H1 (cell line): Measurements from ENCODE around the gene ENO3. TPM values are rescaled to one million over a fixed set of nuclear protein-coding genes. Genes with fewer than 3 reads are reported as not detected.
A peak's percentile ranks its signal among the peaks of the same experiment; 100 is the strongest.

ENCODE experiments used
- CTCF ChIA-PET: fragments of 300-600 bp; sonication (Branson Sonifier 250); formaldehyde crosslinking; loops from one replicate; lab custom pipeline; 2021; ENCODE audit not compliant: partially characterized antibody; lab: Charles Lee
- POLR2A ChIA-PET: fragments of 300-600 bp; sonication (Branson Sonifier 250); formaldehyde crosslinking; loops from one replicate; lab custom pipeline; 2021; ENCODE audit warnings: inconsistent platforms; ENCODE audit not compliant: partially characterized antibody; lab: Charles Lee
- DNase-seq, 2 experiments: peaks; one replicate each; pipeline versions ENCODE4 v3.0.0 to v3.0.0-alpha.2; 2010 to 2022; ENCODE audit warnings: low spot score in 2 of 2, low read depth in 1 of 2, mixed read lengths in 1 of 2
- FAIRE-seq: peaks from 2 replicates; lab custom pipeline; 2011; peaks lifted over from hg19 to GRCh38; lab: Jason Lieb, UNC
- H2AFZ ChIP-seq: 2 replicates; pipeline ENCODE4 v1.8.1; 2012; ENCODE audit warnings: low read length, inconsistent platforms
- H2AK5ac ChIP-seq: 2 replicates; pipeline ENCODE4 v1.6.1; 2013; ENCODE audit warnings: low read depth, low read length
- H2BK120ac ChIP-seq: replicated peaks from 2 replicates; pipeline ENCODE3; 2013; ENCODE audit warnings: low read depth, low read length, inconsistent platforms
- H2BK12ac ChIP-seq: 2 replicates; pipeline ENCODE4 v1.6.1; 2013; ENCODE audit warnings: low read depth, low read length
- H2BK15ac ChIP-seq: 2 replicates; pipeline ENCODE4 v1.6.1; 2013; ENCODE audit warnings: low read length
- H2BK20ac ChIP-seq: 2 replicates; pipeline ENCODE4 v1.6.1; 2013; ENCODE audit warnings: low read length
- H2BK5ac ChIP-seq: 2 replicates; pipeline ENCODE4 v1.6.1; 2013; ENCODE audit warnings: low read depth, low read length
- H3K14ac ChIP-seq: 2 replicates; pipeline ENCODE4 v1.6.1; 2013; ENCODE audit warnings: inconsistent platforms; ENCODE audit not compliant: insufficient read length
- H3K18ac ChIP-seq: 2 replicates; pipeline ENCODE4 v1.6.1; 2013; ENCODE audit warnings: low read length; ENCODE audit errors: extremely low read depth
- H3K23ac ChIP-seq: 2 replicates; pipeline ENCODE4 v1.6.1; 2013; ENCODE audit warnings: inconsistent platforms; ENCODE audit not compliant: insufficient read length
- H3K23me2 ChIP-seq: 2 replicates; pipeline ENCODE4 v1.6.1; 2013; ENCODE audit warnings: low read depth, low read length
- H3K27ac ChIP-seq: 2 replicates; pipeline ENCODE4 v1.6.1; 2011; ENCODE audit warnings: low read depth, low read length, inconsistent platforms
- H3K27me3 ChIP-seq, 4 experiments: replicated peaks in 1 of 4; 1 replicate in 1 of 4; 2 replicates in 3 of 4; pipeline versions ENCODE4 v1.6.1 to v1.8.1; 2011 to 2013; ENCODE audit warnings: low read length in 3 of 4, mild to moderate bottlenecking in 3 of 4, inconsistent platforms in 2 of 4, mixed read lengths in 2 of 4, moderate library complexity in 1 of 4; ENCODE audit not compliant: control insufficient read depth in 3 of 4, insufficient read depth in 3 of 4; ENCODE audit errors: extremely low read depth in 1 of 4
- H3K36me3 ChIP-seq, 4 experiments: 2 replicates each; pipeline versions ENCODE4 v1.6.1 to v1.8.1; 2011 to 2013; ENCODE audit warnings: mild to moderate bottlenecking in 4 of 4, low read length in 3 of 4, moderate library complexity in 2 of 4, control low read depth in 1 of 4, inconsistent platforms in 1 of 4; ENCODE audit not compliant: insufficient read depth in 4 of 4, control insufficient read depth in 2 of 4
- H3K4ac ChIP-seq: replicated peaks from 2 replicates; pipeline ENCODE3; 2013; ENCODE audit warnings: low read length, low read depth, mixed read lengths, inconsistent platforms; ENCODE audit not compliant: insufficient read length
- H3K4me1 ChIP-seq, 4 experiments: replicated peaks in 1 of 4; 1 replicate in 1 of 4; 2 replicates in 3 of 4; pipeline versions ENCODE4 v1.6.1 to v1.8.1; 2011 to 2013; ENCODE audit warnings: low read length in 3 of 4, inconsistent platforms in 2 of 4, mixed read lengths in 1 of 4; ENCODE audit not compliant: insufficient read depth in 4 of 4, control insufficient read depth in 3 of 4
- H3K4me2 ChIP-seq, 2 experiments: 2 replicates each; pipeline versions ENCODE4 v1.6.1 to v1.8.1; 2011 to 2013; ENCODE audit warnings: low read depth in 2 of 2, low read length in 2 of 2, control low read depth in 1 of 2, inconsistent platforms in 1 of 2, mild to moderate bottlenecking in 1 of 2; ENCODE audit not compliant: insufficient read depth in 1 of 2
- H3K4me3 ChIP-seq, 4 experiments: fragments of 200-600, 300-600 bp in 1 of 4; sonication (generic), shearing (Covaris generic), sonication (Bioruptor Twin) in 1 of 4; 2 replicates each; pipeline versions ENCODE4 v1.5.1 to v1.8.1; 2011 to 2016; ENCODE audit warnings: low read length in 4 of 4, low read depth in 3 of 4, control low read depth in 2 of 4, inconsistent platforms in 2 of 4, mild to moderate bottlenecking in 2 of 4, mixed read lengths in 1 of 4, moderate library complexity in 1 of 4; ENCODE audit not compliant: insufficient read depth in 2 of 4; ENCODE audit errors: extremely low read depth in 1 of 4
- H3K56ac ChIP-seq: replicated peaks from 2 replicates; pipeline ENCODE3; 2013; ENCODE audit warnings: low read depth, mild to moderate bottlenecking, mixed read lengths, low read length, inconsistent platforms; ENCODE audit not compliant: insufficient read length
- H3K79me1 ChIP-seq: 2 replicates; pipeline ENCODE4 v1.6.1; 2013; ENCODE audit warnings: low read depth, low read length, control low read depth
- H3K79me2 ChIP-seq, 2 experiments: 2 replicates each; pipeline versions ENCODE4 v1.6.1 to v1.8.1; 2012 to 2013; ENCODE audit warnings: low read length in 2 of 2, mild to moderate bottlenecking in 2 of 2, inconsistent platforms in 1 of 2; ENCODE audit not compliant: insufficient read depth in 2 of 2, control insufficient read depth in 1 of 2
- H3K9ac ChIP-seq, 4 experiments: replicated peaks in 1 of 4; 1 replicate in 1 of 4; 2 replicates in 3 of 4; pipeline versions ENCODE4 v1.6.1 to v1.8.1; 2011 to 2013; ENCODE audit warnings: low read depth in 3 of 4, low read length in 3 of 4, control low read depth in 2 of 4, mild to moderate bottlenecking in 2 of 4, moderate library complexity in 2 of 4, inconsistent platforms in 1 of 4; ENCODE audit errors: extremely low read depth in 1 of 4
- H3K9me3 ChIP-seq, 2 experiments: 2 replicates each; pipeline versions ENCODE4 v1.6.1 to v1.8.1; 2012 to 2013; ENCODE audit warnings: mild to moderate bottlenecking in 2 of 2, moderate library complexity in 2 of 2, control low read depth in 1 of 2, inconsistent platforms in 1 of 2, low read depth in 1 of 2, low read length in 1 of 2, mixed read lengths in 1 of 2; ENCODE audit not compliant: insufficient read depth in 2 of 2
- H4K20me1 ChIP-seq, 2 experiments: replicated peaks in 1 of 2; 2 replicates each; pipeline versions ENCODE3 to v1.8.1; 2011 to 2013; ENCODE audit warnings: inconsistent platforms in 2 of 2, low read length in 2 of 2, mild to moderate bottlenecking in 1 of 2; ENCODE audit not compliant: insufficient read depth in 2 of 2, control insufficient read depth in 1 of 2
- H4K5ac ChIP-seq: 2 replicates; pipeline ENCODE4 v1.6.1; 2013; ENCODE audit warnings: low read length, low read depth, mixed read lengths, inconsistent platforms; ENCODE audit not compliant: insufficient read length
- H4K8ac ChIP-seq: 2 replicates; pipeline ENCODE4 v1.8.0; 2013; ENCODE audit warnings: mild to moderate bottlenecking, moderate library complexity, low read length, inconsistent platforms; ENCODE audit not compliant: insufficient read depth; ENCODE audit errors: extremely low read depth
- H4K91ac ChIP-seq: replicated peaks from 2 replicates; pipeline ENCODE3; 2013; ENCODE audit warnings: low read length, mixed read lengths, inconsistent platforms; ENCODE audit not compliant: insufficient read length
- CHD1 ChIP-seq: IDR thresholded peaks from 2 replicates; pipeline ENCODE4 v1.6.1; 2012; ENCODE audit warnings: low read depth, low read length, improper control_type of control experiment
- GTF2F1 ChIP-seq: IDR thresholded peaks from 2 replicates; pipeline ENCODE4 v1.6.1; 2012; ENCODE audit warnings: low read depth, low read length, improper control_type of control experiment, borderline replicate concordance
- HDAC2 ChIP-seq, 2 experiments: fragments of 300-600 bp in 1 of 2; sonication (generic) in 1 of 2; IDR thresholded peaks; 2 replicates each; pipeline ENCODE4 v1.6.1; 2011 to 2012; ENCODE audit warnings: low read depth in 2 of 2, low read length in 2 of 2, mild to moderate bottlenecking in 2 of 2, moderate library complexity in 2 of 2, borderline replicate concordance in 1 of 2, inconsistent platforms in 1 of 2
- JUND ChIP-seq: IDR thresholded peaks from 2 replicates; pipeline ENCODE4 v1.6.1; 2011; ENCODE audit warnings: mild to moderate bottlenecking, improper control_type of control experiment, low read length
- KDM1A ChIP-seq: fragments of 200-600, 300-600 bp; sonication (generic); IDR thresholded peaks from 2 replicates; pipeline ENCODE4 v1.7.1; 2016; ENCODE audit warnings: mild to moderate bottlenecking, low read length, borderline replicate concordance
- RXRA ChIP-seq: IDR thresholded peaks from 2 replicates; pipeline ENCODE4 v1.6.1; 2011; ENCODE audit warnings: low read depth, mild to moderate bottlenecking, low read length, moderate library complexity; ENCODE audit not compliant: insufficient read depth
- SP2 ChIP-seq: IDR thresholded peaks from 2 replicates; pipeline ENCODE4 v1.6.1; 2012; ENCODE audit warnings: mild to moderate bottlenecking, low read length, inconsistent platforms
- TBP ChIP-seq: IDR thresholded peaks from 2 replicates; pipeline ENCODE4 v1.6.1; 2011; ENCODE audit warnings: low read depth, low read length, improper control_type of control experiment
- YY1 ChIP-seq: IDR thresholded peaks from 2 replicates; pipeline ENCODE4 v1.6.1; 2011; ENCODE audit warnings: low read depth, mild to moderate bottlenecking, low read length
- WGBS, 2 experiments: shearing (Covaris generic) in 1 of 2; methylation state at CpG; one replicate each; pipeline versions ENCODE4 v1.1.6 to v1.1.7; 2013 to 2015; ENCODE audit warnings: low lambda C conversion rate in 2 of 2, mixed read lengths in 2 of 2, inconsistent platforms in 1 of 2, low coverage in 1 of 2, missing lambda C conversion rate in 1 of 2; ENCODE audit not compliant: insufficient replicate concordance in 2 of 2, insufficient coverage in 1 of 2, insufficient read length in 1 of 2; ENCODE audit errors: extremely low coverage in 1 of 2, missing lambda C conversion rate in 1 of 2; 5-methylcytosine and 5-hydroxymethylcytosine counted together
- polyA plus RNA-seq, 7 experiments: library from polyadenylated mRNA; depleted of rRNA in 3 of 7; stranded (reverse) in 5 of 7; unstranded in 2 of 7; fragments of >200 nt in 5 of 7; fragments of 200-250 nt in 2 of 7; gene quantifications; 1 replicate in 5 of 7; 2 replicates in 1 of 7; 4 replicates in 1 of 7; pipeline versions ENCODE4 v1.2.1 to v1.2.3, GENCODE V29; 2011 to 2013; ENCODE audit warnings: missing spikeins in 2 of 7, mixed read lengths in 2 of 7
- total RNA-seq: library from RNA; stranded (reverse); fragmentation: NEBNext Ultra II Directional; extraction: Animal tissue kit (Norgen Biotek cat#: 25700); gene quantifications from 2 replicates; pipeline ENCODE4 v1.2.1, GENCODE V29; 2021
- TF ChIP-seq, protein P1 (sequence below): IDR thresholded peaks from 2 replicates; pipeline ENCODE4 v1.6.1; 2012; ENCODE audit warnings: inconsistent platforms
- TF ChIP-seq, protein P2 (sequence below): IDR thresholded peaks from 2 replicates; pipeline ENCODE4 v1.6.1; 2012; ENCODE audit warnings: inconsistent platforms

Gene ENO3
- total and polyA plus RNA-seq, 2 of the 8 experiments (the other 6 are each of a cell fraction or from before 2014, with no cell fraction given), result 25.0 to 25.7 TPM

DNA sequence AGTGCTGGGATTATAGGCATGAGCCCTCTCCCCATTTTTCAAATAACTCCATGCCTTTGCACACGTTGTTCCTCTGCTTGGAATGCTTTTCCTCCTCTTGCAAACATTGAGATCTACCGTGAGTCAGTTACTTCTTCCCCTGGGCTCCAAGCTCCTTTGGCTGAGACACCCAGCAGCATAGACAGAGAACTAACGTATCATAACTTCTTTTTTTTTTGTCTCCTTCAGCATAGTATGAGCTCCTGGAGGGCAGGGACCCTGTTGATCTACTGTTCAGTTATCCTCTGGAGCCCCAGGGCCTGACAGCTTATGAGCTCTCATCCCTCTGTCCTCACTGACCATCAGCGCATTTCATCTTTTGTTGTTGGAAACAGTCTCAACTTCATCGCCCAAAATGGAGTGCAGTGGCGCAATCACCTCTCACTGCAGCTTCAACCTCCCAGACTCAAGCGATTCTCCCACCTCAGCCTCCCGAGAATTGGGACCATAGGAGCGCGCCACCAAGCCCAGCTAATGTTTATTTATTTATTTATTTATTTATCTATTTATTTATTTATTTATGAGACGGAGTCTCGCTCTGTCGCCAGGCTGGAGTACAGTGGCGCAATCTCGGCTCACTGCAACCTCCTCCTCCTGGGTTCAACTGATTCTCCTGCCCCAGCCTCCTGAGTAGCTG is 14.5 kb downstream of the ENO3 start:
- Histone ChIP-seq H3K23me2 (peaks cover 19% of the 10 kb centered on the region; the same call in 1 of the 2 replicates), H4K5ac (no peak overlapping the region), H2BK5ac (0 out of 2 replicates have a peak overlapping the region, but pooled peaks have one; percentile 44), H3K36me3 (peaks cover 0 to 8% (median 0%) of the 10 kb centered on the region in 4 experiments; a peak in 2 of 8 replicates), H3K4me2 (peak overlapping the region in 1 of 2 experiments; percentile 99; a peak in 1 of 4 replicates), H2BK120ac (no peak overlapping the region), H3K27ac (no peak overlapping the region), H3K9ac (no peak overlapping the region), H3K79me2 (peaks cover 0 to 16% of the 10 kb centered on the region in 2 experiments; a peak in 2 of 4 replicates), H2AFZ (no peak overlapping the region), H4K20me1 (peaks cover 0 to 7% of the 10 kb centered on the region in 2 experiments), H3K14ac (no peak overlapping the region), H3K4ac (no peak overlapping the region), H2BK12ac (no peak overlapping the region), H3K4me3 (no peak overlapping the region), H2BK15ac (no peak overlapping the region), H2BK20ac (no peak overlapping the region), H3K4me1 (peaks cover 5 to 18% (median 9%) of the 10 kb centered on the region in 4 experiments), H4K91ac (no peak overlapping the region), H3K27me3 (no peaks in the 10 kb centered on the region), H3K23ac (no peak overlapping the region), H3K56ac (no peak overlapping the region), H3K18ac (no peak overlapping the region), H3K9me3 (no peaks in the 10 kb centered on the region), H2AK5ac (no peak overlapping the region; the same call in 1 of the 2 replicates), H3K79me1 (peaks cover 3% of the 10 kb centered on the region; the same call in 1 of the 2 replicates), H4K8ac (no peak overlapping the region)
- no peak for FAIRE-seq
- ChIA-PET POLR2A (interaction anchor here (1.0 to 32.4 kb wide), 8 partner anchors 13 to 65 kb away, joined by 3 to 987 read pairs (median 18); partner anchors contain the start of genes CAMTA2, ENO3, INCA1 and KIF1C), CTCF (interaction anchor here (0.8 to 7.3 kb wide), 7 partner anchors 9 to 70 kb away, joined by 3 to 41 read pairs (median 5); no protein-coding TSS in a partner anchor)
- WGBS, 2 experiments, result 94% methylated on average over 14 of the region's 15 CpGs; no CpG with 5 or more reads in 1 of the 2 experiments
- TF ChIP-seq GTF2F1, result no peak
- TF ChIP-seq TBP, result no peak
- TF ChIP-seq JUND, result no peak
- TF ChIP-seq, protein P1, sequence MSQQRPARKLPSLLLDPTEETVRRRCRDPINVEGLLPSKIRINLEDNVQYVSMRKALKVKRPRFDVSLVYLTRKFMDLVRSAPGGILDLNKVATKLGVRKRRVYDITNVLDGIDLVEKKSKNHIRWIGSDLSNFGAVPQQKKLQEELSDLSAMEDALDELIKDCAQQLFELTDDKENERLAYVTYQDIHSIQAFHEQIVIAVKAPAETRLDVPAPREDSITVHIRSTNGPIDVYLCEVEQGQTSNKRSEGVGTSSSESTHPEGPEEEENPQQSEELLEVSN, result no peak
- no peak for TF ChIP-seq SP2
- no peak for TF ChIP-seq KDM1A
- TF ChIP-seq YY1, result no peak
- no peak for TF ChIP-seq RXRA
- TF ChIP-seq CHD1, result no peak
- TF ChIP-seq HDAC2 (IDR thresholded peaks at IDR 0.05; ENCODE audit: borderline replicate concordance in 1 of 2, low read depth in 2 of 2, low read length in 2 of 2), result no peak
- TF ChIP-seq, protein P2, sequence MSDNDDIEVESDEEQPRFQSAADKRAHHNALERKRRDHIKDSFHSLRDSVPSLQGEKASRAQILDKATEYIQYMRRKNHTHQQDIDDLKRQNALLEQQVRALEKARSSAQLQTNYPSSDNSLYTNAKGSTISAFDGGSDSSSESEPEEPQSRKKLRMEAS, result no peak
- DNase-seq, result no peak
